MM.1S (cell line): ENCODE results near the gene SOX9.
"Not testable (repeated sequence)": the region's sequence is repeated elsewhere in the genome, so short reads cannot be mapped to it uniquely, and the experiment has no call there.

Source experiments
- DNase-seq: peaks from one replicate; pipeline ENCODE4 v3.0.0-alpha.2; 2015
- H2AFZ ChIP-seq: fragments of 300-600 bp; sonication (generic); 2 replicates; pipeline ENCODE4 v1.6.0; 2016; ENCODE audit warnings: antibody characterized with exemption, low read length
- H3F3A ChIP-seq: fragments of 300-600 bp; sonication (generic); 2 replicates; pipeline ENCODE4 v1.6.1; 2016; ENCODE audit warnings: mild to moderate bottlenecking, antibody characterized with exemption, low read length, moderate library complexity, mixed read lengths; ENCODE audit not compliant: insufficient read depth
- H3K27ac ChIP-seq: fragments of 300-600 bp; sonication (generic); 2 replicates; pipeline ENCODE4 v1.5.1; 2016; ENCODE audit warnings: mild to moderate bottlenecking, low read length
- H3K27me3 ChIP-seq: fragments of 300-600 bp; sonication (generic); replicated peaks from 2 replicates; pipeline ENCODE4 v1.6.0; 2016; ENCODE audit warnings: low read length; ENCODE audit not compliant: insufficient read depth
- H3K36me3 ChIP-seq: fragments of 300-600 bp; sonication (generic); replicated peaks from 2 replicates; pipeline ENCODE4 v1.6.1; 2016; ENCODE audit warnings: mild to moderate bottlenecking, low read length, mixed read lengths; ENCODE audit not compliant: insufficient read depth
- H3K4me1 ChIP-seq: fragments of 300-600 bp; sonication (generic); 2 replicates; pipeline ENCODE4 v1.6.1; 2016; ENCODE audit warnings: low read length, mixed read lengths
- H3K4me2 ChIP-seq: fragments of 300-600 bp; sonication (generic); 2 replicates; pipeline ENCODE4 v1.6.0; 2016; ENCODE audit warnings: low read depth, low read length
- H3K4me3 ChIP-seq: fragments of 300-600 bp; sonication (generic); 2 replicates; pipeline ENCODE4 v1.5.1; 2016; ENCODE audit warnings: low read length, mixed read lengths
- H3K79me2 ChIP-seq: fragments of 300-600 bp; sonication (generic); 2 replicates; pipeline ENCODE4 v1.6.1; 2016; ENCODE audit warnings: mixed run types, low read length, mixed read lengths
- H3K9ac ChIP-seq: fragments of 300-600 bp; sonication (generic); 2 replicates; pipeline ENCODE4 v1.6.1; 2016; ENCODE audit warnings: low read length, mixed read lengths
- H3K9me2 ChIP-seq: fragments of 300-600 bp; sonication (generic); replicated peaks from 2 replicates; pipeline ENCODE4 v1.6.1; 2016; ENCODE audit warnings: mild to moderate bottlenecking, low read length, mixed read lengths; ENCODE audit not compliant: insufficient read depth
- H3K9me3 ChIP-seq: fragments of 300-600 bp; sonication (generic); replicated peaks from 2 replicates; pipeline ENCODE4 v1.6.1; 2016; ENCODE audit warnings: mild to moderate bottlenecking, low read length, mixed read lengths; ENCODE audit not compliant: insufficient read depth
- H4K20me1 ChIP-seq: fragments of 300-600 bp; sonication (generic); 2 replicates; pipeline ENCODE4 v1.6.1; 2016; ENCODE audit warnings: mild to moderate bottlenecking, low read length, moderate library complexity, mixed read lengths; ENCODE audit not compliant: insufficient read depth
- EZH2 ChIP-seq: fragments of 300-600 bp; sonication (generic); optimal IDR thresholded peaks from 2 replicates; pipeline ENCODE3; 2017; ENCODE audit warnings: low read depth, mild to moderate bottlenecking, antibody characterized with exemption, low read length, mixed read lengths
- EZH2phosphoT487 ChIP-seq: fragments of 300-600 bp; sonication (generic); IDR thresholded peaks from 2 replicates; pipeline ENCODE4 v1.6.1; 2018; ENCODE audit warnings: antibody characterized with exemption, low read length
- TF ChIP-seq, protein P1 (sequence below): fragments of 300-600 bp; sonication (generic); IDR thresholded peaks from 2 replicates; pipeline ENCODE4 v1.5.1; 2016; ENCODE audit warnings: antibody characterized with exemption, low read length, mixed read lengths

The SOX9 gene

DNA sequence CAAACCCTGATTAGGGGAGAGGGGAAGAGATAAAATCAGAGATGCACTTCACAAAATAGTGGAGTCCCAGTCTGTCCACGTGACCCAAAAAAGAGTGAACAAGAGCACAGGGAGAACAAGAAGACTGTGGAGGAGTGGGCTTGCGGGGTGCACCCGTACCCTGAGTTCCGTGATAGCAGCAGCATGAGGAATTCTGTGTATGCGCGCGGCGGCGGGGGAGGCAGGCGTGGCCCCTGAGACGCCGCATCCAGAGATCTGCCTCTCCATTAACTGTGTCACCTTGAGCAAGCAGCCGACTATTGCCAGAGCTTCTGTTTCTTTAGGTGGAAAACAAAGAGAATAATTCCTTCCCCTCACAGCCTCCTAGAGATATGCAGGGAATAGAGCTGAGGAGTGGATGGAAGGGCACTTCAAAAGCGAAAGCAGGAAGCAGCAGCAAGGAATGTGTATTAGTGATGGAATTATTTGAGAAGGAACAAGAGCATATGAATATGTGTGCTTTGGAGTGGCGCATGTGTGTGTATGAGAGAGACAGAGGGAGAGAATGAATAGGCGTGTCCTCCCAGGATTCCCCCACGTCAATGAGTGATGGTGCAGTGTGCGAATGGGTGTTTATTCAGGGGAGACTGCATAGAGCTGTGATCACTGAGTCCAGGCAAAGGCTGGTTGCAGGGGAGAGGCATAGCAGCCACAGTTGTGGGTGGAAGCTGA is 10.4 kb upstream of the SOX9 start:
- no peaks in the 10 kb centered on the region for H4K20me1 ChIP-seq
- no peaks in the 10 kb centered on the region for H3K79me2 ChIP-seq
- H2AFZ ChIP-seq, result 0 out of 2 replicates have a peak overlapping the region, but pooled peaks have one; percentile 40
- no peaks in the 10 kb centered on the region for H3K4me1 ChIP-seq
- no peaks in the 10 kb centered on the region for H3K27me3 ChIP-seq
- no peaks in the 10 kb centered on the region for H3K36me3 ChIP-seq
- no peak overlapping the region for H3K9ac ChIP-seq
- no peaks in the 10 kb centered on the region for H3K9me3 ChIP-seq
- H3F3A ChIP-seq, result no peaks in the 10 kb centered on the region
- no peak overlapping the region for H3K27ac ChIP-seq
- TF ChIP-seq, protein P1, sequence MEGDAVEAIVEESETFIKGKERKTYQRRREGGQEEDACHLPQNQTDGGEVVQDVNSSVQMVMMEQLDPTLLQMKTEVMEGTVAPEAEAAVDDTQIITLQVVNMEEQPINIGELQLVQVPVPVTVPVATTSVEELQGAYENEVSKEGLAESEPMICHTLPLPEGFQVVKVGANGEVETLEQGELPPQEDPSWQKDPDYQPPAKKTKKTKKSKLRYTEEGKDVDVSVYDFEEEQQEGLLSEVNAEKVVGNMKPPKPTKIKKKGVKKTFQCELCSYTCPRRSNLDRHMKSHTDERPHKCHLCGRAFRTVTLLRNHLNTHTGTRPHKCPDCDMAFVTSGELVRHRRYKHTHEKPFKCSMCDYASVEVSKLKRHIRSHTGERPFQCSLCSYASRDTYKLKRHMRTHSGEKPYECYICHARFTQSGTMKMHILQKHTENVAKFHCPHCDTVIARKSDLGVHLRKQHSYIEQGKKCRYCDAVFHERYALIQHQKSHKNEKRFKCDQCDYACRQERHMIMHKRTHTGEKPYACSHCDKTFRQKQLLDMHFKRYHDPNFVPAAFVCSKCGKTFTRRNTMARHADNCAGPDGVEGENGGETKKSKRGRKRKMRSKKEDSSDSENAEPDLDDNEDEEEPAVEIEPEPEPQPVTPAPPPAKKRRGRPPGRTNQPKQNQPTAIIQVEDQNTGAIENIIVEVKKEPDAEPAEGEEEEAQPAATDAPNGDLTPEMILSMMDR, result no peak
- TF ChIP-seq EZH2 (no peak), EZH2phosphoT487 (no peak)
- H3K9me2 ChIP-seq, result no peaks in the 10 kb centered on the region
- H3K4me2 ChIP-seq, result peak overlapping the region; percentile 13; the same call in 1 of the 2 replicates
- no peak overlapping the region for H3K4me3 ChIP-seq
- DNase-seq, result no peak

- Histone ChIP-seq H3K9ac (no peak overlapping the region), H3K4me2 (0 out of 2 replicates have a peak overlapping the region, but pooled peaks have one; percentile 13), H4K20me1 (no peaks in the 10 kb centered on the region), H3K9me2 (no peaks in the 10 kb centered on the region), H3K27ac (no peak overlapping the region), H3K9me3 (no peaks in the 10 kb centered on the region), H3K79me2 (no peaks in the 10 kb centered on the region), H2AFZ (0 out of 2 replicates have a peak overlapping the region, but pooled peaks have one; percentile 40), H3K4me1 (no peaks in the 10 kb centered on the region), H3K27me3 (no peaks in the 10 kb centered on the region), H3K36me3 (no peaks in the 10 kb centered on the region), H3F3A (no peaks in the 10 kb centered on the region), H3K4me3 (no peak overlapping the region)
- DNase-seq, result no peak
- TF ChIP-seq, protein P1, result no peak
- TF ChIP-seq EZH2 (no peak), EZH2phosphoT487 (no peak)
Measured at GRCh38 chr17:72110942-72111318, 9.9 kb upstream of the SOX9 start.

- no peak overlapping the region for H3K4me2 ChIP-seq
- TF ChIP-seq, protein P1, result no peak
- TF ChIP-seq EZH2phosphoT487 (no peak), EZH2 (no peak)
- no peaks in the 10 kb centered on the region for H4K20me1 ChIP-seq
- H2AFZ ChIP-seq, result no peak overlapping the region
- no peak overlapping the region for H3K4me3 ChIP-seq
- H3K27me3 ChIP-seq, result no peaks in the 10 kb centered on the region
- H3K9me3 ChIP-seq, result no peaks in the 10 kb centered on the region
- no peaks in the 10 kb centered on the region for H3K79me2 ChIP-seq
- no peak overlapping the region for H3K27ac ChIP-seq
- no peaks in the 10 kb centered on the region for H3K36me3 ChIP-seq
- H3K9ac ChIP-seq, result no peak overlapping the region
- no peaks in the 10 kb centered on the region for H3K4me1 ChIP-seq
- no peaks in the 10 kb centered on the region for H3F3A ChIP-seq
- H3K9me2 ChIP-seq, result no peaks in the 10 kb centered on the region
- DNase-seq, result no peak
Measured at GRCh38 chr17:72111336-72111923, 9.4 kb upstream of the SOX9 start.

- not testable (repeated sequence) for H4K20me1 ChIP-seq, H3K4me2 ChIP-seq, H3K4me3 ChIP-seq, H3K4me1 ChIP-seq, H3K79me2 ChIP-seq, H3K27ac ChIP-seq, H3K9me2 ChIP-seq, H2AFZ ChIP-seq, H3K36me3 ChIP-seq, H3K9ac ChIP-seq, DNase-seq, H3K27me3 ChIP-seq, H3F3A ChIP-seq, H3K9me3 ChIP-seq
Measured at GRCh38 chr17:72111926-72112325, 8.9 kb upstream of the SOX9 start.
